Activated CD4-positive, alpha-beta T cell treated with anti-CD3 and anti-CD28 coated beads, Interleukin-2, amount 10 ng/mL, durations not matched to agents 24 days and 14 days (primary cell): ENCODE measurements around the gene CSTB. TPM values are rescaled to one million over a fixed set of nuclear protein-coding genes. Genes with fewer than 3 reads are reported as not detected.
A peak's percentile ranks its signal among the peaks of the same experiment; 100 is the strongest.

Experiments used
- DNase-seq: peaks from one replicate; pipeline ENCODE4 v3.0.0; 2022
- H3K27ac Mint-ChIP-seq: one replicate; pipeline ENCODE4 v1.8.0; 2022; ENCODE audit warnings: mild to moderate bottlenecking, mixed read lengths
- H3K27me3 Mint-ChIP-seq: one replicate; pipeline ENCODE4 v1.8.0; 2022; ENCODE audit warnings: mixed read lengths
- H3K36me3 Mint-ChIP-seq: one replicate; pipeline ENCODE4 v1.8.0; 2022; ENCODE audit warnings: low read depth, mild to moderate bottlenecking, mixed read lengths
- H3K4me1 Mint-ChIP-seq: one replicate; pipeline ENCODE4 v1.8.0; 2021; ENCODE audit warnings: mixed read lengths
- H3K4me3 Mint-ChIP-seq: one replicate; pipeline ENCODE4 v1.8.0; 2022; ENCODE audit warnings: mild to moderate bottlenecking, moderate library complexity, mixed read lengths
- H3K9me3 Mint-ChIP-seq: one replicate; pipeline ENCODE4 v1.8.0; 2021; ENCODE audit warnings: mixed read lengths
- intact Hi-C: fragments of 100-400 bp; cut with micrococcal nuclease; formaldehyde crosslinking; loops from one replicate; pipeline ENCODE4 v1.15.1; 2023
- total RNA-seq: library from RNA; stranded (reverse); gene quantifications from 2 replicates; pipeline ENCODE4 v1.2.3, GENCODE V29; 2022

CSTB gene
- total RNA-seq, 1 donor from 2014 or later: 59.2 TPM

DNA sequence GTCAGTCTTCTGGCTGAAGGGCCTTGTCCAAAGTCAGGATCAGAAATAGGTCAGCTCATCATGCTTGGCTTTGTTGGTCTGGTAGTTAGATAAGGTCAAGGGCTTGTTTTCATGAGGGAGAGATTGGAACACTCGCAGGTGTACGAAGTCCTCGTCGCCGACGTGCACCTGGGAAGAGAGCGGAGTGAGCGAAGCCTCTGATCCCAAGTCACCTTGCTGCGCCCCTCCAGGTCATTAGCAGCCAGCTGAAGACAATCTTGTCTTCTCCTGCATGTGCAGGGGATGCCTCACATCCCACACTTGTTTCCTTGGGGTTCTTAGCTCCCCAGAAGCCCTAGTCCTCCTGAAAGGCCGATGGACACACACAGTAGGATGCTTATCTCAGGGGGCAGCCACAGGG, 1.9 kb downstream of the CSTB start:
- intact Hi-C loops: no loop called here
- H3K4me1 Mint-ChIP-seq: peaks cover 45% of the 10 kb centered on the region
- DNase-seq: no peak
- no peaks in the 10 kb centered on the region for H3K27me3 Mint-ChIP-seq
- H3K4me3 Mint-ChIP-seq: peak overlapping the region; percentile 97
- H3K36me3 Mint-ChIP-seq: peaks cover 35% of the 10 kb centered on the region
- no peak overlapping the region for H3K27ac Mint-ChIP-seq
- H3K9me3 Mint-ChIP-seq: no peaks in the 10 kb centered on the region

DNA sequence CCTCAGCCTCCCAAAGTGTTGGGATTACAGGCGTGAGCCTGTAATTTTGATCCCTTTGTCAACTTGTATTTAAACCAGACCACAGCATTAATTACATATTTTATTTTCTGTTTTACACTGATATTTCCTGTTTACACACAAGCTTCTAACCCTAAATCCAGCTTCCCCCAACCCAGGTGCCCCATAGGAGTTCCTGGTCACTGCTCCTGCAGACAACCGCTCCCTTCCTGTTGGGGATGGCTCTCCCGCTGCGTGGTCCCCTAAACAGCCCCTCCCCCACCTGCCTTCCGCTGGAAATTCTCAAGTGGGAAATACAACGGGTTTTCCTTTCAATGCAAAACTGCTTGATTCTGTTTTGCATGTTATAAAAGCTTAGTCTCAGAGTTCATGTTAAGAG, 3.7 kb downstream of the CSTB start:
- Mint-ChIP-seq H3K27ac (no peak overlapping the region), H3K4me3 (no peak overlapping the region), H3K9me3 (no peaks in the 10 kb centered on the region), H3K27me3 (no peaks in the 10 kb centered on the region), H3K4me1 (peaks cover 31% of the 10 kb centered on the region), H3K36me3 (peaks cover 35% of the 10 kb centered on the region)
- no peak for DNase-seq
- intact Hi-C loops: no loop called here

DNA sequence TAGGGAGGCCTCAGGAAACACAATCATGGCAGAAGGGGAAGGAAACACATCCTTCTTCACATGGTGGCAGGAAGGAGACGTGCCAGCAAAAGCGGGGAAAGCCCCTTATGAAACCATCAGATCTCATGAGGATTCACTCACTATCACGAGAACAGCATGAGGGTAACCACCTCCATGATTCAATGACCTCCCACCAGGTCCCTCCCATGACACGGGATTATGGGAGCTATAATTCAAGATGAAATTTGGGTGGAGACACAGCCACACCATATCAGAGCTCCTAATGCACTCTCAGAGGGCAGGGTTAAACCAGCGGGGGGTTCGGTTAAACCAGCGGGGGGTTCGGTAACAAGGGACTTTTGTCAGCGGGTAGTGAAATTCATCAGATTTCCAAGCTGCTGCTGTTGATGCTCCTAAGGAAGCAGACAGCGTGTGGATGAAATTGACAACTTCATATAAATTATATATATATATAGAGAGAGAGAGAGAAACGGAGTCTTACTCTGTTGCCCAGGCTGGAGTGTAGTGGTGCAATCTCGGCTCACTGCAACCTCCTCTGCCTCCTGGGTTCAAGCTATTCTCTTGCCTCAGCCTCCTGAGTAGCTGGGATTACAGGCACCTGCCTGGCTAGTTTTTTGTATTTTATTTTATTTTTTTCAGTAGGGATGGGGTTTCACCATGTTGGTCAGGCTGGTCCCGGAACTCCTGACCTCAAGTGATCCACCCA, 4.2 kb downstream of the CSTB start:
- no peak for DNase-seq
- Mint-ChIP-seq H3K9me3 (no peaks in the 10 kb centered on the region), H3K27ac (no peak overlapping the region), H3K27me3 (no peaks in the 10 kb centered on the region), H3K4me3 (no peak overlapping the region), H3K36me3 (peaks cover 35% of the 10 kb centered on the region), H3K4me1 (peaks cover 30% of the 10 kb centered on the region)
- intact Hi-C loops: no loop called here

DNA sequence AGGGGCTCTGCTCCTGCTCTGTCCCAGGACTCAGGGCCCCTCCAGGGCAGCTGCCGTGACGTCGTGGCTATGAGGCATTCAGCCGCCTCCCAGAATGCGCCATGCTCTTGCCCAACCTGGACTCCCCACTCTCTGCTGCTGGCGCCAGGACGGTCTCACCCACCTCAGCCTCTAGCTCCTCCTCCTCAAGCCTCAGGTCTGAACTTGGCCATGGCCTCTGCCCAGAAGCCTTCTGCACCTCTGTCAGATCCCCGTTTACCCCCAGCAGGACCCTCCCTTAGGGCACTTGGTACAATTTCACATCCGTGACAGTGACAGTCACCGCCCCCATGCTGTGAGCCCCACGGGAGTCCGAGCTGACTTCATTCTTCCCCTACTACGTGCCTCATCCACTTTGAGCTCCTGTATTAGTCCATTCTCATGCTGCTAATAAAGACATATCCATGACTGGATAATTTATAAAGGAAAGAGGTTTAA, 4.9 kb downstream of the CSTB start:
- H3K36me3 Mint-ChIP-seq: peaks cover 35% of the 10 kb centered on the region
- no peak overlapping the region for H3K4me3 Mint-ChIP-seq
- H3K9me3 Mint-ChIP-seq: no peaks in the 10 kb centered on the region
- peak overlapping the region; percentile 13 for H3K27ac Mint-ChIP-seq
- DNase-seq: no peak
- intact Hi-C loops: no loop called here
- no peaks in the 10 kb centered on the region for H3K27me3 Mint-ChIP-seq
- H3K4me1 Mint-ChIP-seq: peaks cover 30% of the 10 kb centered on the region

- no peaks in the 10 kb centered on the region for H3K27me3 Mint-ChIP-seq
- intact Hi-C loops: no loop called here
- H3K9me3 Mint-ChIP-seq: no peaks in the 10 kb centered on the region
- no peak overlapping the region for H3K4me3 Mint-ChIP-seq
- no peak overlapping the region for H3K27ac Mint-ChIP-seq
- no peak for DNase-seq
- peaks cover 29% of the 10 kb centered on the region for H3K36me3 Mint-ChIP-seq
- peaks cover 26% of the 10 kb centered on the region for H3K4me1 Mint-ChIP-seq
These were observed 5.9 kb downstream of the CSTB start for GRCh38 chr21:43770066-43770655.

- no peaks in the 10 kb centered on the region for H3K27me3 Mint-ChIP-seq
- H3K4me3 Mint-ChIP-seq: no peak overlapping the region
- H3K4me1 Mint-ChIP-seq: peaks cover 22% of the 10 kb centered on the region
- H3K27ac Mint-ChIP-seq: no peak overlapping the region
- peaks cover 26% of the 10 kb centered on the region for H3K36me3 Mint-ChIP-seq
- intact Hi-C loops: no loop called here
- H3K9me3 Mint-ChIP-seq: no peaks in the 10 kb centered on the region
- DNase-seq: no peak
These were observed 6.7 kb downstream of the CSTB start for GRCh38 chr21:43769325-43769958.

- no peak for DNase-seq
- Mint-ChIP-seq H3K27ac (no peak overlapping the region), H3K9me3 (no peaks in the 10 kb centered on the region), H3K36me3 (peaks cover 21% of the 10 kb centered on the region), H3K4me3 (no peak overlapping the region), H3K27me3 (no peaks in the 10 kb centered on the region), H3K4me1 (peaks cover 15% of the 10 kb centered on the region)
- intact Hi-C loops: no loop called here
These were observed 7.3 kb downstream of the CSTB start for GRCh38 chr21:43768868-43769167.

DNA sequence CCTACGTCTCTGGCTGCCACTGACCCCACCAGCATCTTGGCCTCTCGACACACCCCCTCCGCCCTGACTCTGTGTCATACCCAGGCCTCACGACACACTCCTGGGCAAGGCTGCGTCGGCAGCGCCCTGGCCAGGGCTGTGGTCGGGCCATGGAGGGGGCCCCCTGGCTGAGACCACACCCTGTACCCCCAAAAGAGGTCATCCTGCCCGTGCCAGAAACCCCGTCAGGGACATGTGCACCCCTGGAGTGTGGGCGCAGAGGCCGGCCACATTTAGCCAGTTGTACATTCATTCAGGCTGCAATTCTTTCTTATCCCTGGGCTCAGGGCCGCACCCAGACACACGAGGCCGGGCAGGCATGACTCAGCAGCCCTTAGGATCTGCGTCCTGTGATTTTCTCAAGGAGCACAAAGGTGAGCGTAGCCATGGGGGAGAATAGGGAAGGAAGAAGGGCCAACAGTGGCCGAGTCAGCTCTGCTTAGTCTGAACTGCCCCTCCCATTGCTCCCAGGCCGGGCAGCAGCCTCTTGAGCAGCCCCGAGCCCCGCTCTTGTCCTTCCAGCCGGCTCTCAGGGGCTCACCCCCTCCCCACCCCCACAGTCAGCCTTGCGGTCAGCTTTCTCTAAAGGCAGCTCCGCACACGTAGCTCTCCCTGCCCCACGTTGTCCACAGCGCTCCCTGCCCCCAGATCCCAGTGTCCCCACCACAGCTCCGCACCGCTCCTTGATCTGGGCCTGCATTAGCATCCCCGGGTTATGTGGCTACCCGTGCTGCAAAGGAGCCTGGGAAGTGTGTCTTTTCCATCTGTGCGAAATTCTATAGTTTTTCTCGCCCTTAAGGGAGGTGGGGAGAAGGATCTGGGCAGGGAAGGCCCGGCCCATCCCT, 7.9 kb downstream of the CSTB start:
- Mint-ChIP-seq H3K4me1 (peaks cover 11% of the 10 kb centered on the region), H3K36me3 (peaks cover 17% of the 10 kb centered on the region), H3K4me3 (no peak overlapping the region), H3K27me3 (no peaks in the 10 kb centered on the region), H3K27ac (no peak overlapping the region), H3K9me3 (no peaks in the 10 kb centered on the region)
- DNase-seq: no peak
- intact Hi-C loops: no loop called here

DNA sequence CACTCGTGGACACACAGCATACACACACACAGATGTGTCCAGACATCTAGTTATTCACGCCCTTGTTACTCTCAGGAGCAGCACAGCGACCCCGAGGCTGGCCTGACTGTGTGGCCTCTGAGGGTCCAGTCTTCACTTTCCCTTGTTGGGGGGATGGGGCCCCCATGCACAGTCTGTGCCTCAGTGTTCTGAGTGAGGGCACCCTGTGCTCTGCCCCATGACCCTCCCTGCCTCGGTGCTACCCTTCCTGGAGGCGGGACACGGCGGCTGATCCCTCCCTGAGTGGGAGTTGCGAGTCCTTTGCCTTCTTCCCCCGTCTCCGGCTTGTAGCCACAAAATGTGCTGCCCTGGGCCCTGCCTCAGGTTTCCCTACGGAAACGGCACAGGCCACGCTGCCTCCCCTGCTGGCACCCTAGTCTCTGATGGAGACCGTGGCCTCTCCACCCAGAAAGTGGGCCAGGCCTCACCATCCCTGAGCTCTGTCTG, 8.6 kb downstream of the CSTB start:
- H3K27ac Mint-ChIP-seq: no peak overlapping the region

GRCh38 chr21:43766734-43767497, 9.2 kb downstream of the CSTB start:
- DNase-seq: no peak
- Mint-ChIP-seq H3K4me3 (no peak overlapping the region), H3K36me3 (peaks cover 12% of the 10 kb centered on the region), H3K9me3 (no peaks in the 10 kb centered on the region), H3K27me3 (no peaks in the 10 kb centered on the region), H3K27ac (no peak overlapping the region), H3K4me1 (peaks cover 7% of the 10 kb centered on the region)
- intact Hi-C loops: no loop called here

More for the DNA sequence above, 8.6 kb downstream of the CSTB start:
- intact Hi-C loops: no loop called here
- Mint-ChIP-seq H3K4me3 (no peak overlapping the region), H3K27me3 (no peaks in the 10 kb centered on the region), H3K9me3 (no peaks in the 10 kb centered on the region), H3K4me1 (peaks cover 8% of the 10 kb centered on the region), H3K36me3 (peaks cover 13% of the 10 kb centered on the region)
- no peak for DNase-seq

GRCh38 chr21:43764576-43765495, 11.3 kb downstream of the CSTB start:
- no peak for DNase-seq
- no peaks in the 10 kb centered on the region for H3K9me3 Mint-ChIP-seq
- no peak overlapping the region for H3K4me3 Mint-ChIP-seq

GRCh38 chr21:43763901-43764523, 12.1 kb downstream of the CSTB start:
- H3K36me3 Mint-ChIP-seq: peaks cover 9% of the 10 kb centered on the region
- no peak overlapping the region for H3K4me3 Mint-ChIP-seq
- no peaks in the 10 kb centered on the region for H3K9me3 Mint-ChIP-seq
- no peaks in the 10 kb centered on the region for H3K4me1 Mint-ChIP-seq
- no peaks in the 10 kb centered on the region for H3K27me3 Mint-ChIP-seq
- intact Hi-C loops: no loop called here
- H3K27ac Mint-ChIP-seq: no peak overlapping the region
- no peak for DNase-seq

More at GRCh38 chr21:43764576-43765495, 11.3 kb downstream of the CSTB start:
- intact Hi-C loops: no loop called here
- H3K27ac Mint-ChIP-seq: no peak overlapping the region
- no peaks in the 10 kb centered on the region for H3K4me1 Mint-ChIP-seq
- no peaks in the 10 kb centered on the region for H3K27me3 Mint-ChIP-seq
- H3K36me3 Mint-ChIP-seq: peaks cover 8% of the 10 kb centered on the region
